MCF 10A (cell line): ENCODE measurements around the gene GABRR3. TPM values are rescaled to one million over a fixed set of nuclear protein-coding genes. Genes with fewer than 3 reads are reported as not detected.
"Not testable (repeated sequence)": the region's sequence is repeated elsewhere in the genome, so short reads cannot be mapped to it uniquely, and the experiment has no call there.

ENCODE experiments used
- BruUV-seq: library from RNA; stranded (reverse); fragments of 400-500 nt; replicated peaks from 2 replicates; lab custom pipeline; 2021; lab: Mats Ljungman, UMichigan
- CTCF ChIA-PET: fragments of 300-600 bp; sonication (Branson Sonifier 250); formaldehyde crosslinking; extraction: SDS; loops from one replicate; lab custom pipeline; 2021; ENCODE audit warnings: antibody characterized with exemption, inconsistent platforms; lab: Yijun Ruan, JAX
- POLR2A ChIA-PET: fragments of 300-600, 350-650 bp; sonication (Branson Sonifier 250); formaldehyde crosslinking; extraction: SDS; loops from one replicate; lab custom pipeline; 2020; ENCODE audit warnings: antibody characterized with exemption, inconsistent platforms; lab: Yijun Ruan, JAX
- DNase-seq: peaks from one replicate; pipeline ENCODE4 v3.0.0-alpha.2; 2018; ENCODE audit not compliant: unreplicated experiment
- H3K27ac Mint-ChIP-seq: one replicate; pipeline ENCODE4 v1.8.0; 2022; ENCODE audit warnings: mild to moderate bottlenecking, low read depth, mixed read lengths; ENCODE audit not compliant: unreplicated experiment
- H3K27me3 Mint-ChIP-seq: one replicate; pipeline ENCODE4 v1.8.0; 2022; ENCODE audit warnings: mixed read lengths; ENCODE audit not compliant: insufficient read depth, unreplicated experiment
- H3K36me3 Mint-ChIP-seq: one replicate; pipeline ENCODE4 v1.8.0; 2022; ENCODE audit warnings: mild to moderate bottlenecking, moderate library complexity, mixed read lengths; ENCODE audit not compliant: insufficient read depth, unreplicated experiment
- H3K4me1 Mint-ChIP-seq: one replicate; pipeline ENCODE4 v1.8.0; 2022; ENCODE audit warnings: mixed read lengths; ENCODE audit not compliant: insufficient read depth, unreplicated experiment
- H3K4me3 Mint-ChIP-seq: one replicate; pipeline ENCODE4 v1.8.0; 2022; ENCODE audit warnings: mild to moderate bottlenecking, moderate library complexity, mixed read lengths; ENCODE audit not compliant: unreplicated experiment
- H3K9me3 Mint-ChIP-seq: one replicate; pipeline ENCODE4 v1.8.0; 2022; ENCODE audit warnings: mixed read lengths; ENCODE audit not compliant: unreplicated experiment
- intact Hi-C: fragments of 100-400 bp; cut with micrococcal nuclease; formaldehyde crosslinking; loops from 2 replicates; pipeline ENCODE4 v1.14.1; 2022
- total RNA-seq: library from RNA; stranded (reverse); gene quantifications from 2 replicates; pipeline ENCODE4 v1.2.3, GENCODE V29; 2022
- TF ChIP-seq, protein P1 (sequence below): fragments of 200-600 bp; IDR thresholded peaks from one replicate; pipeline ENCODE4 v1.8.0; 2022; ENCODE audit warnings: antibody characterized with exemption, mild to moderate bottlenecking; ENCODE audit not compliant: unreplicated experiment

GABRR3 gene
- total RNA-seq, 1 experiment from 2014 or later, result not detected

DNA sequence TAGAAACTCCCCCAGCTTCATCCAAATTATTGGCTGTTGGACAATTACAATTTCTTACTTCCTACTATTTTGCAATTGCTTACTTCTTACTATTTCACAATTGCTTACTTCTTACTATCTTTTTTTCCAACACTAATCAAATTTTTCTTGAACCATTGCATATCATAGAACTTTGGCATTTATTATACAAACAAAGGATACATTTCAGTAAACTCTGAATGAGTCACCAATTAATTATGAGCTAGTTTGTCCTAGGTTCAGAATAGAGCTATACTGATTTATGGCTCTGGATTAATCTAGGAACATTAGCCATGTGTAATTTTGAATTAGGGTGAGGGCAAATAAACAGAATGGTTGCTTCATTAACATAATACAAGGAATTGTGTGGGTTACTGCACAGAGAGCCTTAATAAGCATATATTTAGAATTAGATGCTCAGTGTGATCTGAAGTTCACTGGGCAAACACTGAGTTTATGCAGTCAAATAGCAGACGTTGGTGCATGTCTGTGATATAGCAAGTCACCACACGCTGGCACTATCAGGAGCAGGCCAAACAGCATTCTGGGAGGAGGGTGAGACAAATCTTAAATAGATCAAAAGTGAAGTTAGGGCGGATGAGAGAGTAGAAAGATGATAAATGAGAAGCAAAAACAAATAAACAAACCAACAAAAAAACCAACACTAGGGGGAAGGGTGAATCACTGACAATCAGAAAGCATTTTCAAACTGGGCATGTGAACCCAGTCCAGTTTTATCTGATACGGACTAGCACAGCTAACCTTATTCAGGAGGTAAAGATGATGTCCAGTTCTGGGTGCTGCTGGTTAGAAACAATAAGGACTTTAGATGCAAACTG lies 21.5 kb downstream of the GABRR3 start:
- no TSS peak for BruUV-seq
- POLR2A ChIA-PET, result interaction anchor here (0.5 to 3.2 kb wide), 9 partner anchors 9 to 707 kb away, joined by 3 to 21 read pairs (median 5); partner anchors contain the start of gene CRYBG3
- TF ChIP-seq, protein P1, sequence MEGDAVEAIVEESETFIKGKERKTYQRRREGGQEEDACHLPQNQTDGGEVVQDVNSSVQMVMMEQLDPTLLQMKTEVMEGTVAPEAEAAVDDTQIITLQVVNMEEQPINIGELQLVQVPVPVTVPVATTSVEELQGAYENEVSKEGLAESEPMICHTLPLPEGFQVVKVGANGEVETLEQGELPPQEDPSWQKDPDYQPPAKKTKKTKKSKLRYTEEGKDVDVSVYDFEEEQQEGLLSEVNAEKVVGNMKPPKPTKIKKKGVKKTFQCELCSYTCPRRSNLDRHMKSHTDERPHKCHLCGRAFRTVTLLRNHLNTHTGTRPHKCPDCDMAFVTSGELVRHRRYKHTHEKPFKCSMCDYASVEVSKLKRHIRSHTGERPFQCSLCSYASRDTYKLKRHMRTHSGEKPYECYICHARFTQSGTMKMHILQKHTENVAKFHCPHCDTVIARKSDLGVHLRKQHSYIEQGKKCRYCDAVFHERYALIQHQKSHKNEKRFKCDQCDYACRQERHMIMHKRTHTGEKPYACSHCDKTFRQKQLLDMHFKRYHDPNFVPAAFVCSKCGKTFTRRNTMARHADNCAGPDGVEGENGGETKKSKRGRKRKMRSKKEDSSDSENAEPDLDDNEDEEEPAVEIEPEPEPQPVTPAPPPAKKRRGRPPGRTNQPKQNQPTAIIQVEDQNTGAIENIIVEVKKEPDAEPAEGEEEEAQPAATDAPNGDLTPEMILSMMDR, result no peak

DNA sequence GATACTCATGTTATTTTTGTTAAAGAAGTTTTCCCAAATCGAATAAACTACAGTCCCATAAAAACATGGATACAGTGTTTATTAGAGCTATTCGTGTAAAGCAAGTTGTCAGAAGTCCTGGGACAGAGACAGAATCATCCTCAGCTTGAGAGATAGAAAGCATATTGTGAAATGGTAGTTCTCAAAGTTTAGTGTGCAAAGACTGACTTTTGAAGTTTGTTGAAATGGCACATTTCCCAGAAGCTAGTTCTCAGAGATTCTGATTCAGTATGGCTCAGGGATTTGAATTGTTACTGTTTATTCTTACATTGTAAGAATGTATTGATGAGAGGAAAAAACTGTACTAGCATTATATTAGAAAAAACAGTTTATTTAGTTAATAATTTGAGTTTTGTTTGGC lies 22.1 kb downstream of the GABRR3 start:
- Mint-ChIP-seq H3K9me3 (no peaks in the 10 kb centered on the region), H3K27ac (peak overlapping the region; percentile 3), H3K36me3 (no peaks in the 10 kb centered on the region), H3K27me3 (no peaks in the 10 kb centered on the region), H3K4me3 (no peak overlapping the region), H3K4me1 (peaks cover 11% of the 10 kb centered on the region)
- TF ChIP-seq, protein P1, result no peak
- BruUV-seq, result no TSS peak
- ChIA-PET CTCF (interaction anchor here (0.6 to 6.1 kb wide), 8 partner anchors 10 to 317 kb away, joined by 3 to 62 read pairs (median 5); partner anchors contain the start of gene CRYBG3), POLR2A (interaction anchor here (0.6 to 3.2 kb wide), 6 partner anchors 9 to 191 kb away, joined by 3 to 21 read pairs (median 6); partner anchors contain the start of gene CRYBG3)
- intact Hi-C loops, result no loop called here
- peak; percentile 46 for DNase-seq

More for the DNA sequence above, 21.5 kb downstream of the GABRR3 start:
- Mint-ChIP-seq H3K27ac (no peak overlapping the region), H3K36me3 (no peaks in the 10 kb centered on the region), H3K9me3 (no peaks in the 10 kb centered on the region), H3K27me3 (no peaks in the 10 kb centered on the region), H3K4me1 (peaks cover 11% of the 10 kb centered on the region), H3K4me3 (no peak overlapping the region)
- CTCF ChIA-PET, result interaction anchor here (0.6 to 6.1 kb wide), 10 partner anchors 9 to 316 kb away, joined by 3 to 62 read pairs (median 4); partner anchors contain the start of gene CRYBG3
- DNase-seq, result peak; percentile 21
- intact Hi-C loops, result no loop called here

DNA sequence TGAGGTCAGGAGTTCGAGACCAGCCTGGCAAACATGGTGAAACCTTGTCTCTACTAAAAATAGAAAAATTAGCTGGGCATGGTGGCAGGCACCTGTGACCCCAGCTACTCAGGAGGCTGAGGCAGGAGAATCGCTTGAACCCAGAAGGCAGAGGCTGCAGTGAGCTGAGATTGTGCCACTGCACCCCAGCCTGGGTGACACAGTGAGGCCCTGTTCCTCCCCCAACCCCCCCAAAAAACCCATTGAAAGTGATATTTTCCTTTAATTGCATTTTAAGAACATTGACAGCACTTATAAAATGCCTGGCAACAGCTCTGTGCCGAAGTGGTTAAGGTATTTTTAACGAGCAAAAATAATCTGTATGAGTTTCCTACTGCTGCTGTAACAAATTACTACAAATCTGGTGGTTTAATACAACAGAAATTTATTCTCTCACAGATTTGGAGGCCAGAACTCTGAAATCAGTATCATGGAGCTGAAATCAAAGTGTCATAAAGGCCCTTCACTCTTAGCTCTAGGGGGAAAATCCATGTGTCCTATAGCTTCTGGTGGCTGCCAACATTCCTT lies 24.1 kb downstream of the GABRR3 start:
- H3K4me3 Mint-ChIP-seq, DNase-seq, intact Hi-C loops, H3K9me3 Mint-ChIP-seq, H3K36me3 Mint-ChIP-seq, BruUV-seq, H3K27me3 Mint-ChIP-seq, H3K27ac Mint-ChIP-seq: not testable (repeated sequence)
- H3K4me1 Mint-ChIP-seq, result peaks cover 11% of the 10 kb centered on the region
- POLR2A ChIA-PET, result interaction anchor here (0.7 to 3.2 kb wide), 2 partner anchors 11 to 580 kb away, joined by 3 to 13 read pairs; no protein-coding TSS in a partner anchor
- CTCF ChIA-PET, result interaction anchor here (0.6 to 6.1 kb wide), 8 partner anchors 9 to 1821 kb away, joined by 3 to 62 read pairs (median 4); partner anchors contain the start of gene CRYBG3

DNA sequence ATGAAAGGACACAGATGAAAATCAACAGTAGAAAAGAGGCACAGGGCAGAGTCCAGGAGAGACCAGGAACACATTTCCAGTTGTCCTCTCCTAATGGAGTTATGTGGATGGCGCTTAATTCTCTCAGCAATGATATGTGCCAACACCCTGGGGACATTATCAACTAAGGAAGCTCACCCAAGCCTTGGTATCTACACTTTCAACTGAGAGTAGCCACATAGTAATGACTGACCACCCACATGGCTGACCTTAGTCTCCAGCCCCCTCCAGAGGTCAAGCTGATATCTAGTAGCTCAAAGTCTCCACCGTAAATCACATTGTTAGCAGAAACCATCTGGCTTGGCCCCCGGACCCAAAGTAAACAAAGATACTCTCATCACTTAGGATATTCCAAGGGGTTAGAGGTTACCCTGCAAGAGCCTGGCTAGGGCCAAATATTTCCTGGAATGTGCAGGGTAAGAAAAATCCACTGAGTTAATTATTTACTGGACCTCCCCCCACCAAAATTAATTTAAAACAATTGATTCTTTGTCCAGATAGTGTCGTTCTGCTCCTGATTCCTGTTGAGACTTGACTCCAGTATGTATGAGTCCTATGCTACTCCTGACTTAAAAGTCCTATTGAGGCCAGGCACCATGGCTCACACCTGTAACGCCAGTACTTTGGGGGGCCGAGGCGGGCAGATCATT lies 24.8 kb downstream of the GABRR3 start:
- no peaks in the 10 kb centered on the region for H3K27me3 Mint-ChIP-seq
- H3K4me1 Mint-ChIP-seq, result peaks cover 11% of the 10 kb centered on the region
- CTCF ChIA-PET, result interaction anchor here (0.6 to 6.1 kb wide), 4 partner anchors 9 to 1062 kb away, joined by 3 to 62 read pairs (median 8); no protein-coding TSS in a partner anchor
- intact Hi-C loops, result no loop called here
- H3K9me3 Mint-ChIP-seq, result no peaks in the 10 kb centered on the region
- no peak for DNase-seq
- H3K27ac Mint-ChIP-seq, result no peak overlapping the region
- H3K4me3 Mint-ChIP-seq, result no peak overlapping the region
- POLR2A ChIA-PET, result no interaction called here
- BruUV-seq, result no TSS peak
- no peaks in the 10 kb centered on the region for H3K36me3 Mint-ChIP-seq
- TF ChIP-seq, protein P1, result no peak
